T1000 (cell line): ENCODE data around the gene CHD9NB.
A peak's percentile ranks its signal among the peaks of the same experiment; 100 is the strongest.

Experiments
- DNase-seq: peaks from one replicate; lab custom pipeline; 2025; ENCODE audit warnings: mixed read lengths; lab: John Stamatoyannopoulos, UW

The CHD9NB gene

DNA sequence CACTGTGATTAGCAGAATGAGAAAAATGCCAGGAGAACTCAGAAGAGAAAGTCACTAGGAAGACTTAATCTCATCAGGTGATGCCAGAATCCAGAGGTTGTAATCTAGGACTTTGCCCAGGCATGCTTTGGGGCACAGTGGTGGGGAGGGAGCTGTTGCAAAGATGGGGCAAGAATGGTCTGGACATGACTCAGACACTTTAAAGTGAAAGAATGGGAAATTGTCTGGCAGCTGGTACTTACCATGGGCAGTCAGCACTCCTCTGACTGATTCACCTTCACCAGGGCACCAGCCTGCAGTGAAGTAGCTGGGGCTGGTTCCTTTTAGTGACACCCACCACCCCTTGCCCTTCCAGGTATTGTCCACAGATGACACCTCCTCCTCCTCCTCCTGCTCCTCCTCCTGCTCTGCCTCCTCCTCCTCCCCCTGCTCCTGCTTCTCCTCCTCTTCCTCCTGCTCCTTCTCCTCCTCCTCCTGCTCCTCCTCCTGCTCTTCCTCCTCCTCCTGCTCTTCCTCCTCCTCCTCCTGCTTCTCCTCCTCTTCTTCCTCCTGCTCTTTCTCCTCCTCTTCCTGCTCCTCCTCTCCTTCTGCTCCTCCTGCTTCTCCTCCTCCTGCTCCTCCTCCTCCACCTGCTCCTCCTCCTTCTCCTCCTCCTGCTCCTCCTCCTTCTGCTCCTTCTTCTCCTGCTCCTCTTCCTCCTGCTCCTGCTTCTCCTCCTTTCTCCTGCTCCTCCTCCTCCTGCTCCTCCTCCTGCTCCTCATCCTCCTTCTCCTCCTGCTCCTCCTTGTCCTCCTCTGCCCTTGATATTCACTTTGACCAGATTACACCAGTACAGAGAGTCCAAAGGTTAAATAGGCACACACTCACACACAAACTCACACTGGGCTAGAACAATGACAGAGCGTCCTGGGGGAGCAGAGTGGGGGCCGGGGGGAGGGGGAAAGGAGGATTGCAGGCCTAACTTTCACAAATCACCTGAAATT is at the start of gene CHD9NB:
Gene CHD9NB, minus strand, starts transcription at position 379 of the 983 bp plus-strand sequence. CDS start 8,739 bp downstream, outside the sequence.
- DNase-seq = peak; percentile 46

DNA sequence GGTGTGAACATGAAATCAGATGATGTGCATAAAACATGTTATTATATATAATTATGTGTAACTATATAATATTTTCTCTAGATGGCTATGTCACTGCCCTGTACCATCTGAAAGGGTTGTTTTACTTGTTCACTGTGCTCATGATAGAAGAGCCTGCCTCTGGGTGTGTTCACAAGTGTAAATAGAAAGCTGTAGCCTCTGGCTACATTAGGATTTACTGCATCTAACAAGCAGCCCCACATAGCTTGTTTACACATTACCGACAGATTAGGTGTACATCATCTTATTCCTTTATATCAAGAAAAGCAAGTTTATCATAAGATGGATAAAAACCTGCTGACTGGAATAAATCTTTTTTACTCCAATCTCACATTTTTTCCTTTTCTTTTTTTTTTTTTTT is 48.2 kb upstream of the CHD9NB start:
- DNase-seq = no peak

DNA sequence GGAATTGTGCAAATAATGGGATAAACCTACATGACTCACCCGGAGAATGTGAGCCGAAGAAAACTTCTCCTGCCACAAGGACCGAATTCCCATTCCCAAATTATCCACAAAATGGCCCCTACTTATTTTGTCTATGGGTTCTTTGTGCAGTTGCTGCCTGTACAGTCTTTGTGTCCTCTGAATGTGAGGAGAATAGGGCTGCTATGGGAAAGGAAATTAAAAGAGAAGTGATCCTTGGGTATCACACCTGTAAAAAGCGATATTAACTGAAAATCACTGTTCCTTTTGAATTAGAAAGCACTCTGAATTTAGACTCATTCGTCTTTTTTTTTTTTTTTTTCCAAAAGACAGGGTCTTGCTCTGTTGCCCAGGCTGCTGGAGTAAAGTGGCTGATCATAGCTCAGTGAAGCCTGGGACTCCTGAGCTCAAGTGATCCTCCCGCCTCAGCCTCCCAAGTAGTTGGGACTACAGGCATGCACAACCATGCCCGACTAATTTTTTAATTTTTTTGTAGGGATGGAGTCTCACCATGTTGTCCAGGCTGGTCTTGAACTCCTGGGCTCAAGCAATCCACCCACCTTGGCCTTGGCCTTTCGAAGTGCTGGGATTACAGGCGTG is 47.5 kb upstream of the CHD9NB start:
- DNase-seq = no peak

DNA sequence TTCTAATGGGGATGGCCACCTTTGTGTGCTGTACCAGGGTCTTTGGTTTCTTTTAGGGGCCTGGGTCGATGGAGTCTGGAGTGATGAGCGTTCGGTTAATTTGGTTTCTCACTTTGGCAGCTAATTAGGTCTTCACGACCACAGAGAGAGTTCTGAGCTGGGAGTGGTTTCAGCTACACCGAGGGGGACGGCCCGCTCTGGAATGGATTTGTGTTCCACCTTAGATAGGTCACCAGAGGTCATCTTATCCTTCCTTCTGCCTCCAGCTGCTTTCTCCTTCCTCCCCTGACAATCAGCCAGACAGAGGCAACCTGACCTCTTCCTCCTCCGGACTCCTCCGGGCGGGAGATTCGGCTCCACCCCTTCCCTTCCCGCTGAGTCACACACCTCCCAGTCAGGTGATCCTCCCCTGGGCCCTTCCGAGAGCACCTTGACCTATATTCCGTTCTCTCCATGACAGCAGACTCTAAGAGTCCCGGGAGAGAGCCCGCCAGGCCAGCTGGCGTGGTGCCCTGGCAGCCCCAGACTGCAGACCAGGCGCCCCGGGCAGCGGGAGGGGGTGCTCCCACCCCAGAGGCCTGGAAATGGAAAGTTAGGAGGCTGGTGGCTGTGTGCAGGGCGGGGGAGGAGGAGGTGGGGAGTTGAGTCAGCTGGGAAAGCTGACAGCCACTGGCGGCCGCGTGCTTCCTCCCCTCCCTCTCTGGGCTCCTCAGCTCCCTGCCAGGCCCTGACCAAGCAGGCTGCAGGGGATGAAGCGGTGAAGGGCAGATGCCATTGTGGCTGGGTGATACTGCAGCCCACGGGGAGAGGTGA is 46.8 kb upstream of the CHD9NB start:
- peak; percentile 75 for DNase-seq

DNA sequence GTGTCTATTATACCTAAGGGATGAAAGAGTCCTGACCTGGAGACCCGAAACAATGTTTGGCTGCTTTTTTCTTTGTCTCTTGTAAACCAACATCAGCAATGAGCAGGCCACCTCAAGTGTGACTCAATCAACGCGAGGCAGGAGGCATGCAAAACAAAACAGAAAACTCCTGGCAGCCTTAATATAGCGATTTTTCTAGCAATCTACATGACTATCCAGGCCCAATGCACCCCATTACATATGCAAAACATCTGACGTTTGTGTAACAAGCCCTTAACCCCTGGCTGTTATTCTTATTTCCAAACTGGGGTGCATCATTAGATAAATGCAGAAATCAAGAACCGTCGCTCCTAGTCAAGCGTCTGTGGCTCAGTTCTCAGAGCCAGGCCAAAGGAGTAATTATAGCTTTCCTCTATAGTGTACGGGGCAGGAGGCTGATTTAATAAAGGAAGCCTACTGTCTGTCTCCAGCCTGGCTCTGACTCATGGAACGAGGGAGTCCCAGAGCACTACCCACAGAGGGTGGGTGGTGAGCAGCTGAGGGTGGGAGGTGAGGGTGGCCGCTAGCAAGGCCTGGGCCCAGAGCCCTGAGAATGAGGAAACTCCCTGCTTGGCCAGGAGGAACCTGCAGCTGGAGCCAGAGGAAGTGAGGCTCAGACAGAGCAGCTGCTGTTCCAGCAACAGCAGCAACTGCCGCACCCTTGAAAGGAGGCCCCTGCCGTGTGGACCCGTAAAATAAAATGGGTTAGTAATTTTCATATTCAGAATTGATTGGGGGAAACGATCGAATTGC is 46.0 kb upstream of the CHD9NB start:
- DNase-seq = peak; percentile 42

DNA sequence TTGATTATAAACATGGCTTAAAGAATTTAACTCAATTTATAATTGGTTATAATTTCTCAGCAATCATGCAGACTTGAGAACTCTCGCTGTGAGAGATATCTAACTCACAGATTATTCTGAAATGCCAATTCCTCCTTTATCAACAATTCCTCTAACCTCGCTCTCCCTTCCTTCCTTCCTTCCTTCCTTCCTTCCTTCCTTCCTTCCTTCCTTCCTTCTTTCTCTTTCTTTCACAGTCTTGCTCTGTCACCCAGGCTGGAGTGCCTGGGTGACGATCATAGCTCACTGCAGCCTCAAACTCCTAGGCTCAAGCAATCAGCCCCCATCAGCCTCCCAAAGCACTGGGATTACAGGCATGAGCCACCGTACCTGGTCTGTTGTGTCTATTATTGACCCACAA is 44.5 kb upstream of the CHD9NB start:
- DNase-seq = no peak

DNA sequence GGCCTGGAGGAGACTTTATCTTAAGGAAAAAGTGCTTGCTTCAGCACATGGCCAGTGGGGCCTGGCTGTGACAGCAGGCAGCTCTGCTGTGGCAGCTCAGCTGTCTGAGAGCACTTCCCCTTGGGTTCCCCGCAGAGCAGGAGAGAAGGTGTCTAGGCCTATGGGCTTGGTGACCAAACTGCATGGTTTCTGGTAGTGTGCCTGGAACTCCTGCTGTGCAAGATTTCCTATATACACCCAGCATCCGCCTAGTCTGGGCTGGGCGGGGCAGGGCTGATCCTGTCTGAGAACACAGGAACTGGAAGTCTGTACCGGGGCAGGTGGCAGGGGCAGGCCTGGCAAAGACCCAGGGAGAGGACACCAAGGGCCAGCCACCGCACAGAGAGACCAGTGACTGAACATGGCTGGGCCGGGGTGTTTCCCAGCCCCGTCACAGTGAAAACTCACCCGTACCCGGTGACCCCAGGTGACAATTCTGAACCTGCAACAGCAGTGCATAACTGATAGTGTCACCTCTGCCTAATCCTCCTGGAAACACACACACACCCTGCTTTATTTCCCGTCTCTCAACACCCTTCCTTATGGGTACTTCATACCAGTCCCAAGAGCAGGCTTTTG is 41.4 kb upstream of the CHD9NB start:
- DNase-seq = no peak

DNA sequence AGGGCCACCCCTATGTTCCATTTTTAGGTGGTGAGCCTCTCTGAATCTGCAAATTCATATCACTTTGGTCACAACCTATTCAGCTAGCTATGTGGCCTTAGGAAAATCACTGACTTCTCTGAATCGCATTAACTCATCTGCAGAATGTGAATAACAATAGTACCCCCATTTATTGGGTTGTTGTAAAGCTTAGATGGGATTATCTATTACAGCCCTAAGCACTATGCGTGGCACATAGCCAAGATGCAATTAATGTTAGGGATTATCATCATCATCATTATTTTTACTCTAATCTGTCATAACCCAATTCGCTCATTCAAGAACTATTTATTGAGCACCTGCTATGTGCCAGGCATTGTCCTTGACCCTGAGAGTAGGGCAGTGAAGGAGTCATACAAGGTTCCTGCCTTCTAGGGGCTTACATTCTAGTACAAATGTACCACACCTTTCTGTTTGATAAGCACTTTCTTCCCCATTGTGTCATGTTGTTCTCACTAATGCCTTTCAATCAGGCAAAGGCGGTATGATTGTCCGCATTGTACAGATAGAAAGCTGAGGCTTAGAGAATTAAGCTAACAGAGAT is 40.6 kb upstream of the CHD9NB start:
- no peak for DNase-seq

DNA sequence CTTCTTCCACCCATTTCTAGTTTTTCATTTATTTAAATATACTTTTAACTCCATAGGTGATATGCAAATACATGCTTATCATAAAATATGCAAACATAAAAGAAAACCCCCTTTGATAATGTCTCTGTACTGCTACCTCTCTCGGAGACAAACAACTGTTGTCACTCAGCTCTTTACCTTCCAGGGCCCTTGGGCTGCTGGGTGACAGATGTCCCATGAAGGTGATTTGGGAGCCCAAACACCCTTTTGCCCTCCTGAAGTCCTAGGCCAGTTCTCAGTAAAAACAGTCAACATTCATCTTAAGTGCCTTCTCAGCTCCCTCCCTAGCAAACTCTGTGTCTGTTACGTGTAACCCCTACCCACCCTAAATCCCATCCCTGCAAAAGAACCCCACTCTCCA is 39.6 kb upstream of the CHD9NB start:
- DNase-seq = no peak

DNA sequence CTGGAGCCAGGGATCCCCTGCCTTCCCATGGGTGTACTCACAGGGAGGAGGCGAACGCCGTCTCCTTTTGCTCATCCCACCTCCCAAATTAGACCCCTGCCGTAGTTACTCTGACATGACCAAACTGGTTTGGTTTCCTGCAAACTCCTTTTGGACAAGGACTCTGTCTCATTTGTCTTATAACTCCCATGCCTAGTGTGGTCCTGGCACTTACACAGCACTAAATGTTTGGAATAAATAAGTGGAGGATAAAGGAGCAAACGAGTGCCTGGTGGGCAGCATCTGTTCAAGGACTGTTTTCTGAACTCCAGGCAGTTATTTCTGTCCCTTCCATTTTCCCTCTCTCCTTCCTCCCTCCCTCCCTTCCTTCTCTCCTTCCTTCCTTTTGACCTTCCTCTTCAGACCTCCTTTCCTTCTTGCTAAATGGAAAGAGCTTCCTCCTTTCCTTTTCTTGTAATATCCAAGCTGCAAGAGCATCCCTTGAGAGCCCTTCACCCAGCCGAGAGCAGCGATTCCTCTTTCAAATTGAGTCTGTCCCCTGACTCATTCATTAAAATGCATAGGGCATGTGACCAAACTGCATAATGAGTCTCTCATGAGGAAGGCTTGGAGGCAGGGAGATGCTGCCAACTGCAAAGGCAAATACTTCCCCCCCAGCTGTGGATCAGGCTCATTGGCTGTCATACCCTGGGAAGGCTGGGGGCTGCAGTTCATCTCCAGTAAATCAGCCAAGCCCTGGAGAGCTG is 38.9 kb upstream of the CHD9NB start:
- peak; percentile 19 for DNase-seq

DNA sequence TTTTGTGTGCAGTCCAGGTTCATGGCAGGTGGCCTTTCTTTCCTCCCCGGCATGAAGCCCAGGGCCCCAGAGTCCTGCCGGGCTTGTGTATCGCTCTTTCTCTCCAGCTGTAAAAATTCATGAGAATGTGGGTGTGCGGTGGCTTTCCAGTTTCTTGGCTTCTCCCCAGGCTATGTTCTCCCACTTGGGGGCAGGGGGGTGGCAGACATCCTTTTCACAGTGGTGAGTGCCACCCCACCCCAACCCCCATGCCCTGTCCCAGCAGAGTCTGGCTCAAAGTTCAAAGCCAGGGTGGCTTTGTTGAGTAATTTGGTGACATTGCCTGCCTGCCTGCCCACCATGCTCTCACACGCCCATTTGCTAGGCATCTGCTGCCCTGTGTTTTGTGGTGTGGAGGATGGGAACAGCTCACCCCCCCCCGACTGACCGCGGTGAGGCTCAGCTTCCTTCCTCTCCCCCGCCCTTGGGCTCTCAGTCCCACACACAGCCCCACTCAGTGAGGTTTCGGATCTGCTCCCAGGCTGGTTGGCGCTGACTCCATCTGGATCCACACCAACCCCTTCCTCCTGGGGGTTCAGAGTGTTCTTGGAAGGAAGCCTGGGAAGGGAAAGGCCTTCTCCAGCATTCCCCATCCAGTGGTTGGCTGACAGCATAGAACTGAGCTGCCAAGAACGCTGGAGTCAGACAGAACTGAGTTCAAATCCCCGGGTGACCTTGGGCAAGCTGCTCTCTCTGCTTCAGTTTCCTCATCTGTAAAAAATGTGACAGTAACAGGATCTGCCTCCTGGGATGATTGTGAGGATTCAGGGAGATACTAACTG is 38.1 kb upstream of the CHD9NB start:
- peak; percentile 64 for DNase-seq

DNA sequence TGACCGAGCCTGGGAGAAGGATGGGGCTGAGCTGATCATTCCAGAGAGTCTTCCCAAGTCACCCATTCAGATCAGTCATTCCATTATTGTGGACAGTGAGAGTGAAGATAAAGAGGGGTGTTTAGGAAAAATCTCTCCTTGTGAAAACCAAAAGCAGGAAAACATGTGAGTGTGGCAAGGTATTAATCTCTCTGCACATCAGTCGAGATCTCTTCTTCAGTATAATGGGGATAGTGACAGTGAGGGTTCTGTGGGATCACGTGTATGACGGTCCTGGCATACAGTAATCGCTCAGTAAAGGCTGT is 37.5 kb upstream of the CHD9NB start:
- DNase-seq = no peak

DNA sequence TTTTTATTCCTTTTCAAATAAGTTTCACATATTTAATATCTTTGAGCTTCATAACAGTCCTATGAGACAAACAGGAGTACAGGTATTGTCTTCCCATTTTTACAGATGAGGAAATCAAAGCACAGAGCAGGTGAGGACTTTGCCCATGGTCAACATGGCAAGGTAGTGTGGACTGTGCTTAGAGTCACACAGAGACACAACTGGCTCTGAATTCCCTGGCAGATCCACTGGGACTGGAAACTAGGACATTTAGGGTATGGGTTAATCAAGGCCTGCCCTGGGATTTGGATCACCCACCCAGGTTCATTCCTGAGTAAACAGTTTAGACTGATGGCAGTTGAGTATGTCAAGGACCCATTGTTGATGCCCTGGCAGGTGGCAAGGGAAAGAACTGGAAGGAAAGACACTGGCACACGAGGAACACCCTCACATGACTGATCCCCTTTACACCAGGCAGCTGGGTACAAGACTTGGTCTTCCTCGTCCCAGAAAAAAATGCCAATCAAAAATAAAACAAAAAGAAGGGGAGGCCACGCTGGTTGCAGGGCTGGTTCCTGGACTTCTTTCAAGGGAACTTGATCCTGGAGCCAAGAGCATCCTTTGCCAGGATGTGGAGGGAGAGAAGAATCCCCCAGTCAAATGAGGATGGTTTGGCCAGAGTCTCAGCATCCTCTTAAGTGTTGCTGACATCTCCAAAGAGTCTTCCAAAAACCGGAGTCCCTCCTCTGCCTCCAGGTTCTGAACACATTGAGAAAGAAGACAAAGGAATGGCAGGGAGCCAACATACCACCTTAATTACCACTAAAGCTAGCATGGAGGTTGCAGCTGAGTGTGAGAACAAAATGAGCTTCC is 37.0 kb upstream of the CHD9NB start:
- DNase-seq = no peak

DNA sequence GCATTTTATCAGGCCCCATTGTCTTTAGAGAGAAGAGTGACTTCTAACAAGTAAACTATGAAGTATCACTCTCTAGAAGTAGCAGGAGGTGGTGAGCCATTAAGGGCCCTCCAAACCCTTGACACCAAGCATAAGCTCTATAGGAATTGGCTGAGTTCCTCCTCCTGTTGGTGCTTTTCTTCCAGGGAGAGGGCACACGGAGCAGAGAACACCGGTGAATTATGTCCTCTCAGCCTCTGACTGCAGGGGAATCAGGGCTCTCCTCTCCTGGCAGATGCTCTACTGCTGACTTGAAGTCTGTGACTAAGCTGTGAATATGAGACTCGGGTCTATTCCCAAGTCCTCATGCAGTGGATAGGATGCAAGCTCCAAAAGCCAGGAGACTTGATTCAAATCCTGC is 34.4 kb upstream of the CHD9NB start:
- DNase-seq = no peak

DNA sequence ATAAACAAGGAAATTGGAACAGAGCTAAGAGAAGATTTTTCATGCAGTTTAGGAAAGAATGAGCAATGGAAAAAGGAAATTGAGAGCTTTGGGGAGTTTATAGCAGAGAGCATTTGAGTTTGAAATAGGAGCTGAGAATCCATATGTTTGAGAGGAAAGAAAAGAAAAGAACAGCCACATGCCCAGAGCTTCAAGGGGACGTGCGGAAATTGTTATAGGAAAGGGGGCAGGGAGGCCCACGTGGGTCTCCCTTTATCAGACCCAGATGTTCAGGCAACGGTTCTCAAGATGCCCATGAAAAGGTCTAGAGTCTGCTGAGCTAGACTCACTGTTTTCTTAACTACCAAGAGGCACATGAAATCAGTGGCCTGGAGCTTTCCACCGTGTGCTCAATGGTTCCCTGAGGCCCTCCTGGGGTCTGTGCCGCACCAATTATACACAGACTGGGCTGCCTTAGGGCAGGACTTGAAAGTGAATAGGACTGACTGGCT is 33.3 kb upstream of the CHD9NB start:
- DNase-seq = no peak

DNA sequence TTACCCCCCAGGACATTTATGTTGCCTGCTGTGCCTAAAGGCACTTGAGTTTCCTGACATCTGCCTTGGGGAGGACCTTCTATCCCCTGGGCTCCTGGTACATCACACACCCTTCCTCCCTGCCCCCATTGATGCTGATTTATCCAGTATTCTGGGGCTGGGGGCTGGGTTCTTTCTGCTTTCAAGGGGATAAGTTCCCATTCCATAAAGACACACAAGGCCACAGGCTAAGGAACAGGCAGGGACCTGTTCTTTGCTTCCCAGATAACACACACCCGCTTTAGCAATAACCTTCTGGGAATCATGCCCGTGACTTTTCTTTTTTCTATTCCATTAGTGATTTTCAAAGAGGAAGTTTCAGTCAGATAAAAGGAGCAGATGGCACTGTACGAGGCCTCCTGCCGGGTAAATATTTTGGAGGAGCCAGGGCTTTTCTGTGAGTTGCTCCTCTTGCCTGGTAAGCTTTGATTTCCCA is 32.7 kb upstream of the CHD9NB start:
- no peak for DNase-seq

DNA sequence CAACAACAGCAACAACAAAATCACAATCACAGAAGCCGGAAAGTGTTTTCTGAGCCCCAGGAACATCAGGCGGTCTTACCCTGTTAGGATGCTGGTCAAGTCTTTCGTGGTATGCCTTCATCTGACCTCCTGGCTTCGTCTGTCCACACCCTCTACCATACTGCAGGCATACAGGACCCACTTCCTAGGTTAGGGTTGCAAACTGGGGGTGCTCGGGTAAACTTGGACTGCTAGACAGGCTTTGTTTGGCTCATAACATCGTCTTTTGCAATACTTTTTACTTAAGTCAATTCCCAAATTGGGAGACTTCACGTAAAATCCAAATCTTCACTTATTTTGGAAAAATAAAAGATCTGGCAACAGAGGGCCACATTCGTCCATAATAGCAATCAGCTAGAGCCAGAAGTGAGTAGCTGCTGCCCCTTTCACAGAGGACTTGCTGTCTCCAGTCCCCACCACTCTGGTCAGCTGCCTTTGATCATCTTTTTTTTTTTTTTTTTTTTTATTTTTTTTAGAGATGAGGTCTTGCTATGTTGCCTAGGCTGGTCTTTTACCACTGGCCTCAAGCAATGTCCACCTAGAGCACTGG is 32.1 kb upstream of the CHD9NB start:
- no peak for DNase-seq

DNA sequence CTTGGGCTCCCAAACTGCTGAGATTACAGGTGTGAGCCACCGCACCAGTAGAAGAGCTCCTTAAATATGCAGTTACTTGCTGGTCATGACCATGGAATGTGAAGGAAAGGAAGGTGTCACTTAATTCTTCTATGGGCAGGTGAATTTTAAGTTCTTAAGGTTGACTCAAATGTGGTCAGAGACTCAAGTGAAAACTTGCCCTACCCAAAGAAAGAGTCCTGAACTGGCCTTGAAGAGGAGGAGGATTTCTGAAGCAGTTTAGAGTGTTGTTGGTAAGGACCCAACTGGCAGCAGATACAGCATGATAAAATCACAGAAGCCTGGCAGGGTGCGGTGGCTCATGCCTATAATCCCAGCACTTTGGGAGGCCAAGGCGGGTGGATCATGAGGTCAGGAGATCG is 31.4 kb upstream of the CHD9NB start:
- no peak for DNase-seq
